NCI-H82 (cell line): ENCODE results near the gene REX1BD.
"Not testable (repeated sequence)": the region's sequence is repeated elsewhere in the genome, so short reads cannot be mapped to it uniquely, and the experiment has no call there.

Experiments
- DNase-seq: peaks from one replicate; lab custom pipeline; 2025; lab: John Stamatoyannopoulos, UW

The REX1BD gene

GRCh38 chr19:18577365-18577914, 11.2 kb upstream of the REX1BD start:
- no peak for DNase-seq

DNA sequence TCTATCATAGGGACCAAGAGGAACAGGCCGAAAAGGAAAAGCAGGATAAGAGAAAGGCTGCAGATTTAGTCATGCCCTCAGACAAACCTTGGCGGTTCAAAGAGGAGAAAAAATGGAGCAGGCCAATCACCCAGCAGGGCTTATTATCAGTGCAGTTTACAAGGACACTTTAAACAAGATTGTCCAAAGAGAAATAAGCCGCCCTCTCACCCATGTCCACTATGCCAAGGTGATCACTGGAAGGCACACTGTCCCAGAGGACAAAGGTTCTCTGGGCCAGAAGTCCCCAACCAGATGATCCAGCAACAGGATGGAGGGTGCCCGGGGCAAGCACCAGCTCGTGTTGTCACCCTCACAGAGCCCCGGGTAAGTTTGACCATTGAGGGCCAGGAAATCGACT, 8.3 kb upstream of the REX1BD start:
- no peak for DNase-seq

DNA sequence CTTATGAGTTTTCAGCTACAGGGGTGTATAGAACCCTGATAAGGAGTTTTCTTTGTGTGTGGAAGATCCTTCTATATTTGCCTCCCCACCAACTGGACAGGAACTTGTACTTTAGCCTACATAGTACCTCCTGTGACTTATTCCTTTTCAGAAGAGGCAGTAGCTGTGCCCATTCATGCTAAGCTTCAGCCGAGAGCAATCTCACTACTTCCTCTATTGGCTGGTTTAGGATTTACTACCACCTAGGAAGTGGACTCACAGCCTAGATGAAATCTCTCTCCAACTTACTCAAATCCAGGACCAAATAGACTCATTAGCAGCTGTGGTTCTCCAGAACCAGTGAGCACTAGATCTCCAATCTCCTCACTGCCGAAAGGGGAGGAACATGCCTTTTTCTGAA, 2.3 kb upstream of the REX1BD start:
- no peak for DNase-seq

DNA sequence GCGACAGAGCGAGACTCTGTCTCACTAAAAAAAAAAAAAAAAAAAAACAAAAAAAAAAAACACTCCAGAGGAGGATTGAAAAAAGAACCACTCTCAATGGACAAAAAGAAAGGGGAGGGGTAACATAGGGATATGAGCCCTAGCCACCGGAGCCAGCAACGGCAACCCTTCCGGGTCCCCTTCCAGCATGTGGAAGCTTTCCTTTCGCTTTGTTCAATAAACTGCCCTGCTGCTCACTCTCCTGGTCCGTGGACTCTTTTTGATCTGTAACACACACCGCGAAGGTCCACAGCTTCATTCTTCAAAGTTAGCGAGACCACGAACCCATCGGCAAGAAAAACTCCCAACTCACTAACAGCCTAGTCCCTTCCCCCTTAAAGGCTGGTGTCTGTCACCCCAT, 1.0 kb upstream of the REX1BD start:
- no peak for DNase-seq

- DNase-seq: peak; percentile 93
These were observed 512 bp upstream of the REX1BD start for GRCh38 chr19:18587962-18588610.

GRCh38 chr19:18589380-18590272, 1.0 kb downstream of the REX1BD start:
- peak; percentile 99 for DNase-seq

- DNase-seq: peak; percentile 99
These were observed 2.0 kb downstream of the REX1BD start for GRCh38 chr19:18590273-18591272.

DNA sequence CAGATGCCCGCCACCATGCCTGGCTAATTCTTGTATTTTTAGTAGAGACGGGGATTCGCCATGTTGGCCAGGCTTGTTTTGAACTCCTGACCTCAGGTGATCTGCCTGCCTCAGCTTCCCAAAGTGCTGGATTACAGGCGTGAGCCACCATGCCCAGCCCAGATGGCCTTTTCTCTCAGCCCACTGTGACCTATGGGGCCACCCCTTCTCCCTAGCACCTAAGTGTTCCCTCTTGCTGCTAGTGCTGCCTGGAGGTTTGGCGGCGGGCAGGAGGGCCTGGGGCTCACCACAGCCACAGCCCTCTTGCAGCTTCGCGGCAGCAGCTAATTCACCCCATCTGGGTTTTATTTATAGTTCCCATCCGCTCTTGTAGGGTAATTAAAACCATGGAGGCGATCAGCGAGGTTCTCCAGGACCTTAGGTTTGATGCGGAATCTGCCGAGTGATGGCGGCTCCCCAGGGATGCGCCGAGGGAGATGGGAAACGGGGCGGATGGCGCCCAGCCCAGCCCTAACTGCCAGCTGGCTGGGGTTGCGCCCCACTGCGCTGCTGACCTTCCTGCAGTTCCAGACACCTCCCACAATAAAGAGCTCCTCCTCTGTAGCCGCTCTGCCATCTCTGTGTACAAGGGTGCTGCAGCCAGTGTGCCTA, 3.3 kb downstream of the REX1BD start:
- DNase-seq: no peak

DNA sequence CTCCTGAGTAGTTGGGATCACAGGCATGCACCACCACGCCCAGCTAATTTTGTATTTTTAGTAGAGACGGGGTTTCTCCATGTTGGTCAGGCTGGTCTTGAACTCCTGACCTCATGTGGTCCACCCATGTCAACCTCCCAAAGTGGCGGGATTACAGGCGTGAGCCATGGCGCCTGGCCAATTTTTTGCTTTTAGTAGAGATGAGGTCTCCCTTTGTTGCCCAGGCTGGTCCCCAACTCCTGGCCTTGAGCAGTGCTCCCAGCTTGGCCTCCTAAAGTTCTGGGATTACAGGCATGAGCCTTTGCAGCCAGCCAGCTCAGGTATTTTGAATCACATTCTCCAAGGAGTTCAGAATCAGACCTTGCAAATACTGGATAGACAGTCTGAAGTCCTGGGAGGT, 4.1 kb downstream of the REX1BD start:
- DNase-seq: not testable (repeated sequence)

GRCh38 chr19:18593367-18594095, 4.9 kb downstream of the REX1BD start:
- DNase-seq: peak; percentile 65

GRCh38 chr19:18594096-18594823, 5.7 kb downstream of the REX1BD start:
- peak; percentile 90 for DNase-seq

GRCh38 chr19:18594824-18595373, 6.3 kb downstream of the REX1BD start:
- DNase-seq: no peak

DNA sequence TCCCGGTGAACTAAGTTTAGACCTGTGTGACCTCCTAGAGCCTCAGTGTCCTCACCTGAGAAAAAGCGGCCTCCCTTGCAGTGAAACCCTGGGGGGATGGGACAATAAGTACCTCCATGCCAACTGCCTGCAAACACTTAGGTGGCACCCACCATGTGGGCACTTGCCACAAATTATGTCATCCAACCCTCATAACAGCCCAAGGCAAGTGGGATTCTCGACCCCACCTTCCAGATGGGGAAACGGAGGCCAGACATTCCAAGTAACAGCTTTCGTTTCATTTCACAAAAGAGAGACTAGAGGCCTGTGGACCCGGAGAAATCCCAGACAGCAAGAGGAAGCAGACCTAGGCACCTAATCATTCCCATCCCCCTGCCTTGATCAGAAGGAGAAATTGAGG, 6.9 kb downstream of the REX1BD start:
- DNase-seq: no peak

DNA sequence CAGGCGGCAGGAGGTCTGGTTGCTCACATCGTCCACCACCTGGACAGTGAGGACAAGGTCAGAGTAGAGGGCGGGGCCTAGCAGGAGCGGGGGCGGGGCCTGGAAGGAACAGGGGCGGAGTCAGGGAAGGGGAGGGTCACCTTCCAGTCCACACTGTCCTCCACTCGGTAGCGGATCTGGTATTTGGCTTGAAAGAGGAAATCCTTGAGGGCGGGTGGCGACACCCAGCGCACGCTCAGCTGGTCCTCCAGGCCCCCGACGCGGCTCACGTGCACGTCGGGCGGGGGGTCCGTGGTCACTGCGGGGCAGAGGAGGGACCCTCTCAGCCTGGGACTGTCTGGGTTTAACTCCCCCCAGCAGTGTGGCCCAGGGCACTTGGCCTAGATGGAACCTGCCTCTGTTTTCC, 8.2 kb downstream of the REX1BD start:
- DNase-seq: peak; percentile 85

GRCh38 chr19:18597809-18598660, 9.4 kb downstream of the REX1BD start:
- peak; percentile 93 for DNase-seq

DNA sequence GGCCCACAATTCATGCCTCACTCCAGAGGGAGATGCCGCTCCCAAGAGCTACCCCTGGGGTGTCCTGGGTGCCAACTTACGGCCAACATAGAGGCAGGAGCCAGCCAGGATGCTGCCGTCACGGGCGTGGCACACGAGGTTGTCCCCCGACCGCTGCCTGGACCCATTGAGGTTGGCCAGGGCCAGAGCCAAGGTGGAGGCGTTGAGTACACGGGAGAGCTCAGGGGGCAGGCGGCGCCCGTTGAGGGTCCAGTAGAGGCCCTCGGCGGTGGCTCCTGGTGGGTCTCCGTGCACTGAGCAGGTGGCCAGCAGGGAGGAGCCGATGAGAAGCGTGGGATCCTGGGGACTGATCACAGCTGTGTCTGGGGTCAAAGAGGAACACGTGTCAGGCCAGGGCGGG, 10.9 kb downstream of the REX1BD start:
- DNase-seq: no peak

DNA sequence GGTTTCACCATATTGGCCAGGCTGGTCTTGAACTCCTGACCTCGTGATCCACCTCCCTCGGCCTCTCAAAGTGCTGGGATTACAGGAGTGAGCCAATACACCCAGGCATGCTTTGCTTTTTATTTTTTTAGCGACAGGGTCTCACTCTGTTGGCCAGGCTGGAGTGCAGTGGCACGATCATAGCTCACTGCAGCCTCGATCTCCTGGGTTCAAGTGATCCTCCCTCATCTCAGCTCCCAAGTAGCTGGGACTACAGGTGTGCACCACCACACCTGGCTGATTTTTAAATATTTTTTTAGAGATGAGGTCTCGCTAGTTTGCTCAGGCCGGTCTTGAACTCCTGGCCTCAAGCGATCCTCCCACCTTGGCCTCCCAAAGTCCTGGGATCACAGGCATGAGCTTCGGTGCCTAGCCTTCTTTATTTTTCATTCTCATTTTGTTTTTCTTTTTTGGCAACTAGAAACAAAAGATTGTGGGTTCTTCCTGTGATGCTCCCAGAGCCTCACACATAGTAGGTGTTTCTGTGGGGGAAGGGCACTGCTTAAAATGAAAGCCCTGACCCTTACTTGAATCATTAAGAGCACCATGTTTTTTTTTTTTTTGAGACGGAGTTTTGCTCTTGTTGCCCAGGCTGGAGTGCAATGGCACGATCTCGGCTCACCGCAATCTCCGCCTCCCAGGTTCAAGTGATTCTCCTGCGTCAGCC, 12.2 kb downstream of the REX1BD start:
- DNase-seq: not testable (repeated sequence)

GRCh38 chr19:18601875-18602274, 13.3 kb downstream of the REX1BD start:
- DNase-seq: no peak
